Chondrocyte (in vitro differentiated cells): ENCODE data around the gene MIEF2. TPM values are rescaled to one million over a fixed set of nuclear protein-coding genes. Genes with fewer than 3 reads are reported as not detected.

Experiments
- DNase-seq: peaks from one replicate; pipeline ENCODE4 v3.0.0; 2021; ENCODE audit warnings: mixed read lengths, low spot score
- H3K27ac Mint-ChIP-seq: one replicate; pipeline ENCODE4 v1.8.0; 2021; ENCODE audit warnings: mild to moderate bottlenecking, moderate library complexity, mixed read lengths; ENCODE audit not compliant: unreplicated experiment
- H3K27me3 Mint-ChIP-seq: 2 replicates; pipeline ENCODE4 v1.8.0; 2021; ENCODE audit warnings: low read depth, mixed read lengths
- H3K36me3 Mint-ChIP-seq: 2 replicates; pipeline ENCODE4 v1.8.0; 2021; ENCODE audit warnings: low read depth, mixed read lengths
- H3K4me1 Mint-ChIP-seq: 2 replicates; pipeline ENCODE4 v1.8.0; 2021; ENCODE audit warnings: low read depth, mild to moderate bottlenecking, mixed read lengths
- H3K4me3 Mint-ChIP-seq: one replicate; pipeline ENCODE4 v1.8.0; 2021; ENCODE audit warnings: mild to moderate bottlenecking, moderate library complexity, mixed read lengths; ENCODE audit not compliant: unreplicated experiment
- H3K9me3 Mint-ChIP-seq: 2 replicates; pipeline ENCODE4 v1.8.0; 2021; ENCODE audit warnings: low read depth, mixed read lengths
- CTCF ChIP-seq: fragments of 200-600 bp; sonication (generic); IDR thresholded peaks from 2 replicates; pipeline ENCODE4 v1.5.0; 2021; ENCODE audit warnings: antibody characterized with exemption, mild to moderate bottlenecking, moderate library complexity
- total RNA-seq: library from RNA; stranded (reverse); gene quantifications from 3 replicates; pipeline ENCODE4 v1.2.1, GENCODE V29; 2021

The MIEF2 gene
- total RNA-seq, 1 donor from 2014 or later, result 11.5 TPM

- no peak overlapping the region for H3K27ac Mint-ChIP-seq
- peaks cover 8% of the 10 kb centered on the region for H3K4me1 Mint-ChIP-seq
- no peak overlapping the region for H3K4me3 Mint-ChIP-seq
- H3K36me3 Mint-ChIP-seq, result peaks cover 6% of the 10 kb centered on the region
- no peaks in the 10 kb centered on the region for H3K27me3 Mint-ChIP-seq
- H3K9me3 Mint-ChIP-seq, result no peaks in the 10 kb centered on the region
- DNase-seq, result no peak
- no peak for TF ChIP-seq CTCF
Observed at GRCh38 chr17:18270046-18270931, 9.8 kb downstream of the MIEF2 start.

- H3K4me1 Mint-ChIP-seq, result no peaks in the 10 kb centered on the region
- peaks cover 20% of the 10 kb centered on the region for H3K36me3 Mint-ChIP-seq
- no peak for DNase-seq
- H3K9me3 Mint-ChIP-seq, result no peaks in the 10 kb centered on the region
- no peak overlapping the region for H3K4me3 Mint-ChIP-seq
- no peak for TF ChIP-seq CTCF
- no peak overlapping the region for H3K27ac Mint-ChIP-seq
- no peaks in the 10 kb centered on the region for H3K27me3 Mint-ChIP-seq
Observed at GRCh38 chr17:18277076-18277475, 16.6 kb downstream of the MIEF2 start.

- Mint-ChIP-seq H3K36me3 (peaks cover 28% of the 10 kb centered on the region), H3K4me3 (no peak overlapping the region), H3K27me3 (no peaks in the 10 kb centered on the region), H3K4me1 (no peaks in the 10 kb centered on the region), H3K9me3 (no peaks in the 10 kb centered on the region), H3K27ac (no peak overlapping the region)
- TF ChIP-seq CTCF, result no peak
- DNase-seq, result no peak
Observed at GRCh38 chr17:18278867-18279266, 18.4 kb downstream of the MIEF2 start.

GRCh38 chr17:18280249-18280648 lies 19.8 kb downstream of the MIEF2 start:
- H3K36me3 Mint-ChIP-seq, result peaks cover 34% of the 10 kb centered on the region

More at GRCh38 chr17:18280249-18280648, 19.8 kb downstream of the MIEF2 start:
- H3K27ac Mint-ChIP-seq, result no peak overlapping the region
- H3K4me1 Mint-ChIP-seq, result no peaks in the 10 kb centered on the region
- TF ChIP-seq CTCF, result no peak
- H3K27me3 Mint-ChIP-seq, result no peaks in the 10 kb centered on the region
- H3K9me3 Mint-ChIP-seq, result no peaks in the 10 kb centered on the region
- DNase-seq, result no peak
- H3K4me3 Mint-ChIP-seq, result no peak overlapping the region
